G401 (cell line): ENCODE measurements around the gene ZNF627. TPM values are rescaled to one million over a fixed set of nuclear protein-coding genes. Genes with fewer than 3 reads are reported as not detected.
"Not testable (repeated sequence)": the region's sequence is repeated elsewhere in the genome, so short reads cannot be mapped to it uniquely, and the experiment has no call there.

Source experiments
- DNase-seq: peaks from one replicate; pipeline ENCODE4 v3.0.0-alpha.2; 2015; ENCODE audit warnings: low spot score
- in situ Hi-C: cut with HindIII; loops from 2 replicates; pipeline ENCODE4 v1.10.0; 2016; ENCODE audit warnings: low sequenced_read_pairs, mixed read lengths
- total RNA-seq: library from RNA; depleted of rRNA; stranded (reverse); fragments of >200 nt; shearing (Covaris generic); gene quantifications from 2 replicates; pipeline ENCODE4 v1.2.3, GENCODE V29; 2014; rRNA removed

The ZNF627 gene
- total RNA-seq, result 28.9 and 35.6 TPM in 2 replicates

DNA sequence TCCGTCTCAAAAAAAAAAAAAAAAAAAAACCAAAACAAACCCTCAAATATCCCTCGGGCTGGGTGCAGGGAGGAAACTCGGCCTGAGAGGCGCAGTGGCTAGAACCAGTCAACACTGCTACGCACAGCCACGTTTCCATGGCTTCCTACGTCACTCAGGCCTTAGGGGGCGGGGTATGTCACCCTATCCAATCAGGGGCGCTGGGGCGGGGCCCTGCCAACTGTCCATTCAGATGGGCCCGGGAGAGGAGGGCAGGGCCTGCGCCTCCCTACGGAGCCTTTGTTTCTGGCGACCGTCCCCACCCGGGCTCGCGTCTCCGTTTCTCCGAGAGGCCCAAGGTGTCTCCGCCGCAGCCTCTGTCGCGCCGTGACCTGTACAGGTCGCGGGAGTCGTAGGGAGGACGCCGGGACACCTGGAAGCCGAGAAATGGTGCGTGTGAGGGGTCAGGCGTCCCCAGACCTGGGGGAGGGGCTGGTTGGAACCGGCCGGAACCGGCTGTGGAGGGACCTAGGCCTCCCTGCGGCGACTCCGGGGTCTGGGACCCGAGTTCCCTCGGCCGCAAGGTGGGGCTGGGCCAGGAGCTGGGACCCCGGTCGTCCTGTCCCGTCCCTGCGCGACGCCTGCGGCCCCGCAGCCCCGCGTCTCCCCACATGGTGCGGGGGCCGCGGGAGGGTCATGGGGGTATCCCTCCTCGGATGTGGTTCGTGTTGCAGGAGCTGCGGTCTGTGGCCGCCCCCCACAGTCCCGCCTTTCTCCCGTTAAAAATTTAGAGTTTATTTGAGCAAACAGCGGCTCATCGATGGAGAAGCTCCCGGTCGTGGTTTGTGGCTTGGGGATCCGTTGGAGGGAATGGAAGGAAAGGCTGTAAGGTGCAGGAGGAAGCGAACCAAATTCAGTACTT, at the start of gene ZNF627:
TSS of gene ZNF627 (plus strand) at position 282 of the 901 bp plus-strand sequence. CDS start at position 427, 145 bp downstream.
- DNase-seq, result peak; percentile 99
- in situ Hi-C loops, result no loop called here

DNA sequence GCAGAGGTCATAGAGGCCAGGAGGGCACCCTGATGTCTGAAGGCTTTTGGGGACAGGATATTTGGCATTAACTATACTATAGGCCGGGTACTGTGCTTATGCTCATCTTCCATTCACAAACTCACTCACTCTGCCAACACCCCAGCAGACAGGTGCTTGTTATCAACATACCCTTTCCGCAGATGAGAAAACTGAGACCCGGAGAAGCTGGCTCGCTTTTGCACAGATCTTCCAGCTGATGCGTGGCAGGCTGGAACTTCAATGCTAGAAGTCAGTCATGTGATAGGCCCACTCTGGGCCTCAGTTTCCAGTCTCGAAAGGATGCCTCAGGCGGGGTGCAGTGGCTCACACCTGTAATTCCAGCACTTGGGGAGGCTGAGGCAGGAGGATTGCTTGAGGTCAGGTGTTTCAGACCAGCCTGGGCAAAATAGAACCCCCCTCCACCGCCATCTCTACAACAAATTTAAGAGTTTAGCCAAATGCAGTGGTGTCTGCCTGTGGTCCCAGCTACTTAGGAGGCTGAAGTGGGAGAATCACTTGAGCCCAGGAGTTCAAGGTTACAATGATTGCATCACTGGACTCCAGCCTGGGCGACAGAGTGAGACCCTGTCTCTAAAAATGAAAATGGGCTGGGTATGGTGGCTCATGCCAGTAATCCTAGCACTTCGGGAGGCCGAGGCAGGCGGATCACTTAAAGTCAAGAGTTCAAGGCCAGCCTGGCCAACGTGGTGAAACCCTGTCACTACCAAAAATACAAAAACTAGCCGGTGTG, 49.2 kb upstream of the ZNF627 start:
- DNase-seq, result no peak
- in situ Hi-C loops, result no loop called here

DNA sequence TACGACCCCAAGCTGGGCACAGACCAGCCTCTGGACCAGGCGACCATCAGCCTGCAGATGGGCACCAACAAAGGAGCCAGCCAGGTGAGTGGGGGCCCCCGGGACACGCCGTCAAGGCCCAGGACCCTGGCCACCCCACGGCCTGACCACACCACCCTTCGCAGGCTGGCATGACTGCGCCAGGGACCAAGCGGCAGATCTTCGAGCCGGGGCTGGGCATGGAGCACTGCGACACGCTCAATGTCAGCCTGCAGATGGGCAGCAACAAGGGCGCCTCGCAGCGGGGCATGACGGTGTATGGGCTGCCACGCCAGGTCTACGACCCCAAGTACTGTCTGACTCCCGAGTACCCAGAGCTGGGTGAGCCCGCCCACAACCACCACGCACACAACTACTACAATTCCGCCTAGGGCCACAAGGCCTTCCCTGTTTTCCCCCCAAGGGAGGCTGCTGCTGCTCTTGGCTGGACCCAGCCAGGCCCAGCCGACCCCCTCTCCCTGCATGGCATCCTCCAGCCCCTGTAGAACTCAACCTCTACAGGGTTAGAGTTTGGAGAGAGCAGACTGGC, 47.8 kb upstream of the ZNF627 start:
- DNase-seq, result no peak
- in situ Hi-C loops, result no loop called here

DNA sequence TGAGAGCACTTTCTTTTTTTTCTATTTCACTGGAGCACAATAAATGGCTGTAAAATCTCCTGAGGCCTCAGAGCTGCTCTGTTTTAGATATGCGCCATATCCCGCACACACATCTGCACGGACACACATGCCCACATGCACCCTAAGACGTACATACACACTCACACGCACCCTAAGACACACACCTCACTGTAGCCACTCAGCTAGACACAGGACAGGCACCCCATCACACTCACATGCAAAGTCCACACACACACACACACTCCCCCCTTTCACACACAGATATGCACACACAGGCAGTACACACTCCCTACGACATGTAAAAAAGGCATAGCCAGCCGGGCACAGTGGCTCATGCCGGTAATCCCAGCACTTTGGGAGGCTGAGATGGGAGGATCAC, 47.0 kb upstream of the ZNF627 start:
- in situ Hi-C loops, result no loop called here
- no peak for DNase-seq

DNA sequence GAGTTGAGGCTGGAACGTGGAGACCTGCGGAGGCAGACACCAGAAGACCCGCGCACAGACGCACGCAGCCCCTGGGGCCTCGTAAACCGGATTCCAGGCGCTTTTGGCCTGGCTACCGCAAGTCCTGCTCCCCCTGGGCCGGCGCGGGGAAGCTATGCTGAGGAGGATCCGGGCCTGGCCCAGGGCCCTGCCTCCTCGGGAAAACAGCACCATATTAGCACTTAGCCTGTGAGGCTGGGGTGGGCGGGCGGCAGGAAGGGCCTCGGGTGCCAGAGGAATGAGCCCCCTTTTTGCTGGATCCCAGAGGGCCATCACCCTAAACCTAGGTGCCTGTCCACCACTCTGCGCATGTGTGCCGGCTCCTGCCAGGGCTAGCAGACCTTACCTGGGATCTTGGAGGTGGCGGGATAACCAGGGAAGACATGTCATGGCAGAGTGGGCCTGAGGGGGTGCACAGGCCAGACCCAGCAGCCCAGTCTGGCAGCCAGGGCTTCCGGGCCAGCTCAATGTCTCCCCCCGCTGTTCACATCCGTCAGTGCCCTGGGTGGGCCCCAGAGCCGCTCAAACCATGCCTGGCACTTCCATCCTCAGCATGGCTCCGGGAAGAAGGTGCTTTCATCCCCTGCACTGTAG, 45.6 kb upstream of the ZNF627 start:
- DNase-seq, result no peak
- in situ Hi-C loops, result no loop called here

DNA sequence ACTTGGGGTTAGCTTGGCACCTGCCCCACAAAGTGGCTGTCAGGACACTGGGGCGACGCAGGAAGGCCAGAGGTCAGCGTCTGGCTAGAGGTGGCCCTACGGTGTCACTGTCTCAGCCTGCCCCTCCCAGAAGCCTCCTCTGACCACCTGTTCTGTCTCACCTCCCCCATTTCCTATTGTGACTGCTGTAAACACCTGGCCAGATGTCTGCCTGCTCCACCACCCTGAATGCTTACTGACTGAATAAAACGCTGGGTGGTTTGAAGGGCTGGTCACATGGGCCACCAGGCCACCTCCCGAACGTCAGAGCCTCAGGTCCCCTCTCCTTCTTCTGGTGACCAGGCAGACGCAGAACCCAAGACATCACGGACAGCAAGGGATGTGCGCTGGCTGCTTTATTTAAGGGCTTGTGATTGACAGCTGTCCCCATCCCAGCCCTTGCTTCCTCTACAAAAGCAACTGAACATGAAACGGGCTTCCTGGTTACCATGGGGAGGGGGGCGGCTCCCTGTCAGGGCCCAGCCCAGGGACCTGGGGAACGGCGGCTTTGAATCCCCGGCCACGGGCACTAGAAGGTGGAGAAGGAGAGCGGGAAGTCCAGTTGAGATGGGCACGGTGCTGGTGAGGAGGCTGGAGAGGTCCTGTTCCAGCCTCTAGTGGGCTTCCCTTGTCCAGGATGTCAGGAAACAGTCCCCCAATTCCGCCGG, 44.5 kb upstream of the ZNF627 start:
- in situ Hi-C loops, result no loop called here
- DNase-seq, result no peak

DNA sequence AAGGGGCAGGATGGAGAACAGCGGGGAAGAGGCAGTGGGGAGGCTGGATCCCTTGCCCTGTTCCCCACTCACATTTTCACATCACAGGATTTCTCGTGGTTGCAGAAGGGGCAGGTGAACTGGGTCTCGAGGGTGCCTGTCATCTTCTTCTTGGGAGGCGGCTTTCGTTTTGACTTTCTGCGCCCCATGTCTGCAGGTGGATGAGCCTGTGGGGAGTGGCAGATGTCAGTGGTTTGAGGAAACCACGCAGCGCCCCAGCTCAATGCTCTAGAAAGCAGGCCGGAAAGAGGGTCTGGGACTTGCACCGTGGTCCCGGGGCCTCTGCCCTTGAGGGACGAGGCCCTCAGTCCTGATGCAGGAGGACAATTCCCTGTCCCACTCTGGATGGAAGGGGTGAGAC, 43.1 kb upstream of the ZNF627 start:
- no peak for DNase-seq
- in situ Hi-C loops, result no loop called here

DNA sequence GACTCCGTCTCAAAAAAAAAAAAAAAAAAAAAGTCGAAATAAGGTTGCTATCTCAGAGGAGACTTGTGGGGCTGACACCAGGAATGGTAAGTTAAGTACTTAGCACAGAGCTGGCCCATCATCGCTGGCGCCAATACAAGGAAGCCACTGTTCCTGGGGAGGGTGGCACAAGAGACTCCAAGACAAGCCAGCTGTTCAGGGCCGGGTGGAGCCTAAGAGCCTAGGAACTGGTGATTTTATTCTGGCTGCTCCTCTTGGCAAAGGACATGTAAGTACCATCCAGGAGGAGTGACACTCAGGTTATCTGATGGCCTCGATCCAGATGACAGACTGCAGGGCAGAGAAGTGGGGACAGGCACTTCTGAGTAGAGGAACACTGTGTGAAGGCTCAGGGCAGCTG, 42.0 kb upstream of the ZNF627 start:
- in situ Hi-C loops, result no loop called here
- no peak for DNase-seq

DNA sequence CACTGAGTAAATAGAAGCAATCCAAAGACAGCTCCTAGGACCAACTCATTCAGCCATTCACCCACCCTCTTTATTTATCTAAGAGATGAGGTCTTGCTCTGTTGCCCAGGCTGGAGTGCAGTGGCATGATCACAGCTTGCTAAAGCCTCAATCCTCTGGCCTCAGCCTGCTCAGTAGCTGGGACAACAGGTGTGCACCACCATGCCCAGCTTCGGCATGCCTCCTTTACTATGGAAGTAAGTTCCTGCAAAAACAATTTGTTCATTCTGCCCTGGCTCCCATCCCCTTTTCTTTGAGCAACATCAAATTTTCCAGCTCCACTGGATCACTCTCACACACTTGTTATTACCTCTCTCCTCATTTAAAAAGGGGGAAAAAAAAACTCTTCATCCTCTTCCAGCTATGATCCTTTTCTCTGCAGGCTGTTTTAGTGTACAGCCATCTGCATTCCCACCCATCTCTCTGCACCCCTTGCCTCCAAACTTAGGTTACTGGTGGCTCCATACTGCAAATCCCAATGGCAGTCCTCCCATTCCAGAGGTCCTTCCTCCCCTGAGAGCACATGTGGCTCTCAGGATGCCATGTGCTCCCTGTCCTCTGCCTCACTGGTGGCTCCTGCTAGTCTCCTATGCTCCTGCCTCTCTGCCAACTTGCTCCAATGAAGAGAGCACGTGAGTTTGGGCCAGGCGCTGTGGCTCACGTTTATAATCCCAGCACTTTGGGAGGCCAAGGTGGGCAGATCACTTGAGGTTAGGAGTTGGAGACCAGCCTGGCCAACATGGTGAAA, 40.5 kb upstream of the ZNF627 start:
- in situ Hi-C loops, result no loop called here
- DNase-seq, result no peak

DNA sequence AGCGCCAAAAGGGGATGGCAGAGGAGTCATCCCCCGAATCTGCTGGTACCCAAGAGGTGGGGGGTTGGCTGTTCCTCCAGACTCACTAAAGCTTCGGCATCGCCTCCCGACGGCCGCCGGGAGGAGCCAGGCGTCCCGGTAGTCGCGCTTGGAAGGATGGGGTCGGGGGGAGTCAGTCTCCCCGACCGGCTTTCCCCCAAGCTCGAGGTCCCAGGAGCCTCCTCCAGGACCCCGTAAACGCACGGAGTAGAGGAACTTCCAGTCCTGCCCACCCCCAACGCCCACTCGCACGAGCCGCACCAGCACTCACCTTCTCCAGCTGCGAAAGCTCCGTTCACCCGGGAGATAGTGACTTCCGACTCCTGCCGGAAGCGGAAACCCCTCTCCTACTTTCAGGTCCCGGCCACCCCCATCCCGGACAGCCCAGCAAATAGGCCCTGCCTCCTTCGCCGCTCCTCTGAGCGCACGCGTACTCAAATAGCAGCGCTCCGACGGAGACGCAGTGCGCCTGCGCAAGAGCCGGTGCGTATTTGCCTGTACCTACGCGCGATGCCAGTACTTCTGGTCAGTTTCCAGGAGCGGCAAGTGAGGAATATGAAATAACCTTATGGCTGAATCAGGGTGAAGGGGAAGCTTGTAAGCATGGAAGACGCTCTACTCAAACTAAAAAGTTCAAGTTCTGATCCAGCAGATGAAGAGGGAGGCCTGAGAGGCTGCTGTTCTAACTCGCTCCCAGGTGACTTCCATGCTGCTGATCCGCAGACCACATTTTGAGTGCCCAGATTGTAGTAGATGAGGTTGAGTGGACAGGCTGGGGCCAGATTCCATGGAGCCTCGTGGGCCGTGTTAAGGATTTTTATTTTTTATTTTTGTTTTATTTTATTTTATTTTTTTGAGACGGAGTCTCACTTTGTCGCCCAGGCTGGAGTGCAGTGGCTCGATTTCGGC, 38.1 kb upstream of the ZNF627 start, which contains the start of gene ELOF1:
TSS of gene ELOF1 (minus strand) at position 350 of the 948 bp plus-strand sequence. CDS start 4,883 bp downstream, outside the sequence.
- peak; percentile 99 for DNase-seq
- in situ Hi-C loops, result no loop called here

DNA sequence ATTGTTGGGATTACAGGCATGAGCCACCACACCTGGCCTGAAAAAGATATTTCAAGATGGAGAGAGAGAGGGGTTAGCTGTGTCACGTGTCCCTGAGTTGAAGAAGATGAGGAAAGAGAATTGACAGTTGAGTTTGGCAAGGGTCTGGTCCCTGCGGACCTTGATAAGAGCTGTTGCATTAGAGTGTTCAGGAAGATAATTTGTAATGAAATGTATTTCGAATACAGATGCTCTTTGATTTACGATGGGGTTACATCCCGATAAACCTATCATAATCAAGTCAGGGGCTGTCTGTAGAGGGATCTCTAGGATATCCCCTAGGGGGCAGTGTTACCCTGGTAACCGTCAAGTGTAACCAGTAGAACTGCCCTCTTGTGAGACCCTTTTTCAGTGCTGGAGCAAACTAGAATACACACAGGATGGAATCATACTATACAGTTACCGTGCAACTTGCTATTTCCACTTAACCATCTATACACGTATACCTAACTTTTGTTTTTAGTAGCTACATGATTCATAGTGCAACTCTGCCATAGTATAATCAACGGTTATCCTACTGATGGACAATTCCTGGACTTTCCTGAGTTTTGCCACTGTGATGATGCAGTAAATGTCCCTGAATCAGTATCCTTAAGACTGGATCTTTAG, 36.8 kb upstream of the ZNF627 start:
- peak; percentile 67 for DNase-seq

DNA sequence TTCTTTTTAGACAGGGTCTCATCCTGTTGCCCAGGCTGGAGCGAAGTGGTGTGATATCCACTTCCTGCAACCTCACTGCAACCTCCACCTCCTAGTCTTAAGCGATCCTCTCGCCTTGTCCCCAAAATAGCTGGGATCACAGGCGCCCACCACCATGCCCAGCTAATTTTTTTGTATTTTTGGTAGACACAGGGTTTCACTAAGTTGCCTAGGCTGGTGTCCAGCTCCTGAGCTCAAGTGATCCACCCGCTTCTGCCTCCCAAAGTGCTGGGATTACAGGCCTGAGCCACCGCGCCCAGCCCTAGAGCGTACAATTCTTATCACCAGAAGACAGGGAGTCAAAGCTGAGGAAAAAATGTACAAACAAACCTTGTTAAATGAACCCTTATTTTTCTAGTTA, 33.8 kb upstream of the ZNF627 start:
- in situ Hi-C loops, result no loop called here
- DNase-seq, result no peak

More for the DNA sequence above, 36.8 kb upstream of the ZNF627 start:
- in situ Hi-C loops, result no loop called here

DNA sequence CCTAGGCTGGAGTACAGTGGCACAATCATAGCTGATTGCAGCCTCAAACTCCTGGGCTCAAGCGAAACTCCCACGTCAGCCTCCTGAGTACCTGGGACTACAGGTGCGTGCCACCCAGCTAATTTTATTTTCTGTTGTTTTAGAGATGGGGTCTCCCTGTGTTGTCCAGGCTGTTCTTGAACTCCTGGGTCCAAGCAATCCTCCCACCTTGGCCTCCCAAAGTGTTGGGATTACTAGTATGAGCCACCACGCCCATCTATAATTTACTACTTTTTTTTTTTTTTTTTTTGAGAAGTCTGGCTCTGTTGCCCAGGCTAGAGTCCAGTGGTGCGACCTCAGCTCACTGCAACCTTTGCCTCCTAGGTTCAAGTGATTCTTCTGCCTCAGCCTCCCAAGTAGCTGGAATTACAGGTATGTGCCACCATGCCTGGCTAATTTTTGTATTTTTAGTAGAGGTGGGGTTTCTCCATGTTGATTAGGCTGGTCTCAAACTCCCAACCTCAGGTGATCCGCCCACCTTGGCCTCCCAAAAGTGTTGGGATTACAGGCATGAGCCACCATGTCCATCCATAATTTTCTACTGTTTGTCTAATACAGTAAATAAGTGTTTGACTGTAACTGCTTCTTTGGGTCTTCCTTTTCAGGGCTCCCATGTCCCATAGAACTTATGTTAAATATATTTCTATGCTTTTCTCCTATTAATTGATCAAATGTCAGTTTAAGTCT, 33.0 kb upstream of the ZNF627 start:
- DNase-seq, in situ Hi-C loops: not testable (repeated sequence)

DNA sequence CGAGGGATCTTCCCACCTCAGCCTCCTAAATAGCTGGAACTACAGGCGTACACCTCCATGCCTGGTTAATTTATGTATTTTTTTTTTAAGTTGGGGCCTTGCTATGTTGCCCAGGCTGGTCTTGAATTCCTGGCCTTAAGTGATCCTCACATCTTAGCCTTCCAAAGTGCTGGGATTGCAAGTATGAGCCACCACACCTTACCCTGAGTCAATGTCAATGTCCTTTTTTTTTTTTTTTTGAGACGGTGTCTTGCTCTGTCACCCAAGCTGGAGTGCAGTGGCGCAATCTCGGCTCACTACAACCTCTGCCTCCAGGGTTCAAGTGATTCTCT, 31.7 kb upstream of the ZNF627 start:
- in situ Hi-C loops, DNase-seq: not testable (repeated sequence)

DNA sequence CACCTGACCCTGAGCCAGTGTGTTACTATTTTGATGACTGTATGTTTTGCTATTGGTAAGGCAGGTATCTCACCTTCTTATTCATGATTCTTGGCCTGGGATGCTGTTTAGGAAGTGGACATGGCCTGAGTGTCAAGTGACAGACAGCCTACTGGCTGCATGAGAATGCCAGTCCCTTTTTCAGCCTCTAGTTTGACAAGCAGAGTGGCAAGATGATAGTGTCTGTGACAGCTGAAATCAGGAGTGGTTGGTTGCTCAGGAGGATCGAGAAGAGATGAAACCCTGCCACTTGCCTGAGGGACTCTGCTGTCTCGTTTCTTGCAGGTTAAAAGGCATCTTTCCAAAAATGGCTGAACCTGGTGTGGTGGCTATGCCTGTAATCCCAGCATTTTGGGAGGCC, 31.1 kb upstream of the ZNF627 start:
- in situ Hi-C loops, result no loop called here
- DNase-seq, result no peak

DNA sequence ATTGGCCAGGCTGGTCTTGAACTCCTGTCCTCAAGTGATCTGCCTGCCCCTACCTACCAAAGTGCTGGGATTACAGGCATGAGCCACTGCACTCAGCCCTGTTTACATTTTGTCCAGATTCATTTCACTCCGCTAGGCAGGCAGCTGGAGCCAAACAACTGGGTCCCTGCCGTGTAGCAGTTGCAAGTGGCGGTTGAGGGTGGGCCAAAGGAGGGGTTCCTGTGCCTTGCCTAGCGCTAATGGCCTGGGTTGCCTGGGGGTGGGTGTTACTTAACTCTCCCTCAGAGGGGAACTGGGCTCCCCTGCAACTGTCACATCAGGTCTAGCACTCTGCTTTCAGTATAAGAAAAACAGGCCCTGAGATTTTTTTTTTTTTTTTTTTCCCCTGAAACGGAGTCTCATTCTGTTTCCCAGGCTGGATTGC, 27.2 kb upstream of the ZNF627 start:
- in situ Hi-C loops, result no loop called here
- no peak for DNase-seq
